ENCODE measurements around the gene CNIH1. TPM values are rescaled to one million over a fixed set of nuclear protein-coding genes. Genes with fewer than 3 reads are reported as not detected.
"Not testable (repeated sequence)": the region's sequence is repeated elsewhere in the genome, so short reads cannot be mapped to it uniquely, and the experiment has no call there.

CNIH1 gene
- total and polyA plus RNA-seq, 9 donors = 53.5 to 203 (median 67.0) TPM

- no peak for DNase-seq
- Histone ChIP-seq H3K27ac (no peak overlapping the region), H3K36me3 (no peaks in the 10 kb centered on the region), H3K9me3 (no peaks in the 10 kb centered on the region), H3K4me1 (ENCODE audit: insufficient read depth) (no peaks in the 10 kb centered on the region), H3K4me3 (no peak overlapping the region), H3K27me3 (no peaks in the 10 kb centered on the region)
- intact Hi-C loops (cut with DNase I) = no loop called here
- no peak for TF ChIP-seq CTCF (IDR thresholded peaks at IDR 0.05)
These were observed 59.4 kb downstream of the CNIH1 start for GRCh38 chr14:54381821-54382220.

GRCh38 chr14:54380558-54380957, 60.6 kb downstream of the CNIH1 start:
- H3K4me1 ChIP-seq (ENCODE audit: insufficient read depth); intact Hi-C loops (cut with DNase I); H3K9me3 ChIP-seq; H3K36me3 ChIP-seq; H3K27ac ChIP-seq; H3K4me3 ChIP-seq; H3K27me3 ChIP-seq; DNase-seq: not testable (repeated sequence)
- WGBS, 3 donors = 79 to 84% (median 80%) methylated on average over 3 of the region's 3 CpGs

GRCh38 chr14:54378893-54379292, 62.3 kb downstream of the CNIH1 start:
- H3K27ac ChIP-seq; H3K9me3 ChIP-seq; H3K4me3 ChIP-seq; H3K27me3 ChIP-seq; DNase-seq; H3K36me3 ChIP-seq; intact Hi-C loops (cut with DNase I); H3K4me1 ChIP-seq (ENCODE audit: insufficient read depth): not testable (repeated sequence)
- WGBS, 3 donors = 76 to 80% (median 79%) methylated on average over 5 of the region's 5 CpGs

- no peaks in the 10 kb centered on the region for H3K9me3 ChIP-seq
- no peaks in the 10 kb centered on the region for H3K4me1 ChIP-seq (ENCODE audit: insufficient read depth)
- 63 to 67% (median 67%) methylated on average over 7 of the region's 7 CpGs for WGBS, 3 donors
- intact Hi-C loops (cut with DNase I) = no loop called here
- no peaks in the 10 kb centered on the region for H3K27me3 ChIP-seq
- no peak overlapping the region for H3K4me3 ChIP-seq
- TF ChIP-seq POLR2A (IDR thresholded peaks at IDR 0.05) (no peak), CTCF (IDR thresholded peaks at IDR 0.05) (no peak), EP300 (IDR thresholded peaks at IDR 0.05) (no peak)
- H3K27ac ChIP-seq = no peak overlapping the region
- no peak for DNase-seq
- H3K36me3 ChIP-seq = no peaks in the 10 kb centered on the region
These were observed 63.7 kb downstream of the CNIH1 start for GRCh38 chr14:54377501-54377900.

- no peak for DNase-seq
- Histone ChIP-seq H3K9me3 (no peaks in the 10 kb centered on the region), H3K27ac (no peak overlapping the region), H3K27me3 (no peaks in the 10 kb centered on the region), H3K36me3 (no peaks in the 10 kb centered on the region), H3K4me1 (ENCODE audit: insufficient read depth) (no peaks in the 10 kb centered on the region), H3K4me3 (no peak overlapping the region)
- TF ChIP-seq EP300 (IDR thresholded peaks at IDR 0.05) (no peak), CTCF (IDR thresholded peaks at IDR 0.05) (no peak), POLR2A (IDR thresholded peaks at IDR 0.05) (no peak)
- intact Hi-C loops (cut with DNase I) = no loop called here
- WGBS, 3 donors = 34 to 46% (median 36%) methylated on average over 7 of the region's 7 CpGs
These were observed 66.9 kb downstream of the CNIH1 start for GRCh38 chr14:54374117-54374884.

Other genes starting within 250 kb of the CNIH1 start
- gene CDKN3, start 44.4 kb downstream of the CNIH1 start, total RNA-seq = 1 to 10 TPM in 6 of 7 donors, under 1 TPM in 1; 0.56 to 3.1 (median 1.5) TPM
- gene CDKN3, start 44.4 kb downstream of the CNIH1 start, polyA plus RNA-seq = 1 to 10 TPM; 2.5 to 3.1 TPM
- gene GMFB, start 47.6 kb upstream of the CNIH1 start, total RNA-seq = 10 to 100 TPM; 29.3 to 65.5 (median 33.8) TPM
- 10 to 100 TPM; 14.1 to 18.6 TPM for gene GMFB, start 47.6 kb upstream of the CNIH1 start, polyA plus RNA-seq
- gene CGRRF1, start 68.5 kb upstream of the CNIH1 start, total RNA-seq = 10 to 100 TPM; 20.3 to 36.7 (median 25.2) TPM
- gene CGRRF1, start 68.5 kb upstream of the CNIH1 start, polyA plus RNA-seq = 10 to 100 TPM; 17.9 to 18.5 TPM
- gene SAMD4A, start 125.8 kb upstream of the CNIH1 start, total RNA-seq = 10 to 100 TPM in 2 of 7 donors, 1 to 10 TPM in 5; 4.6 to 22.4 (median 7.3) TPM
- 10 to 100 TPM in 1 of 2 donors, 1 to 10 TPM in 1; 2.3 to 13.0 TPM for gene SAMD4A, start 125.8 kb upstream of the CNIH1 start, polyA plus RNA-seq

Measured in ovary (tissue), 9 donors.